Spleen (tissue), 7 donors: ENCODE data around the gene CUEDC1.

Source experiments
- POLR2A ChIP-seq, 3 donors: fragments of 450-650 bp; IDR thresholded peaks; one replicate each; pipeline ENCODE4 v1.5.1; 2017; ENCODE audit warnings: antibody characterized with exemption in 3 of 3, mild to moderate bottlenecking in 1 of 3
- POLR2AphosphoS5 ChIP-seq, 3 donors: sonication (generic); formaldehyde crosslinking; IDR thresholded peaks; one replicate each; pipeline ENCODE4 v1.5.1; 2017; ENCODE audit warnings: antibody characterized with exemption in 3 of 3
- TF ChIP-seq, protein P1 (sequence below), 11 experiments: fragments of 200-600 bp in 7 of 11; fragments of 450-650 bp in 4 of 11; sonication (generic) in 4 of 11; IDR thresholded peaks in 8 of 11; conservative IDR thresholded peaks in 3 of 11; 1 replicate in 7 of 11; 2 replicates in 4 of 11; pipeline versions ENCODE4 v1.4.0 to v1.8.0; 2016 to 2021; ENCODE audit warnings: antibody characterized with exemption in 11 of 11, inconsistent platforms in 4 of 11, mild to moderate bottlenecking in 1 of 11
- donor health status: DM: no; HTN: no; CAD: no; lungs with moderate emphysema.
- donor health status: DM: no; HTN: no; CAD: no.
- donor health status: DM: no; HTN: no; CAD: no.

DNA sequence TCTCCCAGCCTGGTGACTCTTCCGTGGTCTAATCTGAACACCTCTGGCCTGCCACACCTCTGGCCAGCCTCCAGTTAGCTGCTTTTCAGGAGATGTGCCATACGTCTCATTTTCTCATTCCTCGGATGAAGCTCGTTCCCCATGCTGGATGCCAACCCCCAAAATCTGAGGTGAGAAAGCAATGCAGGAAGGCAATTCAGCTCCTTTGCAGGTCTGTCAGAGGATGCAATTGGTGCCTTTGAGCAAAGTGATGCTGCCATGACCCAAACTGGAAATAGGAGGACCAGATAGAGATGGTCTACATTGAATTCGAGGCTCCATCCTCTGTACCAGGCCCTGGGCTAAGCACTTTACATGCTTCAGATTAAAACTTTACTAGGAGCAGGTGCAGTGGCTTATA, 11.0 kb upstream of the CUEDC1 start:
- TF ChIP-seq, protein P1, sequence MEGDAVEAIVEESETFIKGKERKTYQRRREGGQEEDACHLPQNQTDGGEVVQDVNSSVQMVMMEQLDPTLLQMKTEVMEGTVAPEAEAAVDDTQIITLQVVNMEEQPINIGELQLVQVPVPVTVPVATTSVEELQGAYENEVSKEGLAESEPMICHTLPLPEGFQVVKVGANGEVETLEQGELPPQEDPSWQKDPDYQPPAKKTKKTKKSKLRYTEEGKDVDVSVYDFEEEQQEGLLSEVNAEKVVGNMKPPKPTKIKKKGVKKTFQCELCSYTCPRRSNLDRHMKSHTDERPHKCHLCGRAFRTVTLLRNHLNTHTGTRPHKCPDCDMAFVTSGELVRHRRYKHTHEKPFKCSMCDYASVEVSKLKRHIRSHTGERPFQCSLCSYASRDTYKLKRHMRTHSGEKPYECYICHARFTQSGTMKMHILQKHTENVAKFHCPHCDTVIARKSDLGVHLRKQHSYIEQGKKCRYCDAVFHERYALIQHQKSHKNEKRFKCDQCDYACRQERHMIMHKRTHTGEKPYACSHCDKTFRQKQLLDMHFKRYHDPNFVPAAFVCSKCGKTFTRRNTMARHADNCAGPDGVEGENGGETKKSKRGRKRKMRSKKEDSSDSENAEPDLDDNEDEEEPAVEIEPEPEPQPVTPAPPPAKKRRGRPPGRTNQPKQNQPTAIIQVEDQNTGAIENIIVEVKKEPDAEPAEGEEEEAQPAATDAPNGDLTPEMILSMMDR (IDR thresholded peaks at IDR 0.05 in 8 of 11, conservative IDR thresholded peaks at IDR 0.05 in 3 of 11) = no peak
- TF ChIP-seq POLR2AphosphoS5 (IDR thresholded peaks at IDR 0.05) = no peak
- TF ChIP-seq POLR2A (IDR thresholded peaks at IDR 0.05) = no peak
